HG02938 (cell line): ENCODE measurements around the gene CBX7.

Experiments used
- ATAC-seq: cut with Tn5 transposase; IDR thresholded peaks from one replicate; pipeline ENCODE4 v1.9.1; 2021; ENCODE audit warnings: mild to moderate bottlenecking, moderate library complexity; ENCODE audit not compliant: unreplicated experiment

Gene CBX7

GRCh38 chr22:39152511-39153219, at the start of gene CBX7:
TSS of gene CBX7 (minus strand) at chr22:39152680. CDS start at chr22:39152444, 236 bp downstream.
- ATAC-seq = peak; percentile 62

- ATAC-seq = no peak
Measured at GRCh38 chr22:39197578-39197977, 45.1 kb upstream of the CBX7 start.

GRCh38 chr22:39194098-39194497, 41.6 kb upstream of the CBX7 start:
- ATAC-seq = no peak

GRCh38 chr22:39188809-39189208, 36.3 kb upstream of the CBX7 start:
- ATAC-seq = no peak

- no peak for ATAC-seq
Measured at GRCh38 chr22:39185601-39186012, 33.1 kb upstream of the CBX7 start.

- no peak for ATAC-seq
Measured at GRCh38 chr22:39184586-39185577, 32.4 kb upstream of the CBX7 start.

GRCh38 chr22:39183991-39184585, 31.6 kb upstream of the CBX7 start:
- ATAC-seq = no peak

- ATAC-seq = no peak
Measured at GRCh38 chr22:39182478-39183030, 30.1 kb upstream of the CBX7 start.

- no peak for ATAC-seq
Measured at GRCh38 chr22:39181778-39182177, 29.3 kb upstream of the CBX7 start.

- ATAC-seq = no peak
Measured at GRCh38 chr22:39181356-39181755, 28.9 kb upstream of the CBX7 start.

GRCh38 chr22:39179841-39180335, 27.4 kb upstream of the CBX7 start:
- no peak for ATAC-seq

- no peak for ATAC-seq
Measured at GRCh38 chr22:39179401-39179827, 26.9 kb upstream of the CBX7 start.

GRCh38 chr22:39178206-39179111, 26.0 kb upstream of the CBX7 start:
- ATAC-seq = no peak

- no peak for ATAC-seq
Measured at GRCh38 chr22:39177791-39178190, 25.3 kb upstream of the CBX7 start.

GRCh38 chr22:39177456-39177775, 24.9 kb upstream of the CBX7 start:
- ATAC-seq = no peak

- ATAC-seq = no peak
Measured at GRCh38 chr22:39176714-39177455, 24.4 kb upstream of the CBX7 start.

GRCh38 chr22:39176143-39176713, 23.7 kb upstream of the CBX7 start:
- no peak for ATAC-seq

GRCh38 chr22:39175353-39176142, 23.1 kb upstream of the CBX7 start:
- ATAC-seq = no peak
